HG02852 (cell line): ENCODE measurements around the gene NRDE2.

Source experiments
- ATAC-seq: cut with Tn5 transposase; IDR thresholded peaks from one replicate; pipeline ENCODE4 v1.9.1; 2021; ENCODE audit warnings: mild to moderate bottlenecking, moderate library complexity; ENCODE audit not compliant: unreplicated experiment

The NRDE2 gene

GRCh38 chr14:90300611-90301047 lies 31.1 kb downstream of the NRDE2 start:
- no peak for ATAC-seq

- no peak for ATAC-seq
These were observed 32.3 kb downstream of the NRDE2 start for GRCh38 chr14:90299408-90299807.

- no peak for ATAC-seq
These were observed 33.7 kb downstream of the NRDE2 start for GRCh38 chr14:90297876-90298629.

GRCh38 chr14:90296641-90297040 lies 35.1 kb downstream of the NRDE2 start:
- ATAC-seq: no peak

- no peak for ATAC-seq
These were observed 35.7 kb downstream of the NRDE2 start for GRCh38 chr14:90295870-90296516.

- no peak for ATAC-seq
These were observed 36.9 kb downstream of the NRDE2 start for GRCh38 chr14:90294872-90295271.

- no peak for ATAC-seq
These were observed 37.7 kb downstream of the NRDE2 start for GRCh38 chr14:90293766-90294730.

GRCh38 chr14:90291699-90292098 lies 40.0 kb downstream of the NRDE2 start:
- no peak for ATAC-seq

- ATAC-seq: no peak
These were observed 41.3 kb downstream of the NRDE2 start for GRCh38 chr14:90290337-90291011.

GRCh38 chr14:90288651-90289355 lies 42.9 kb downstream of the NRDE2 start:
- ATAC-seq: peak; percentile 82

- no peak for ATAC-seq
These were observed 44.0 kb downstream of the NRDE2 start for GRCh38 chr14:90287791-90288190.

- no peak for ATAC-seq
These were observed 50.0 kb downstream of the NRDE2 start for GRCh38 chr14:90281756-90282155.

GRCh38 chr14:90281261-90281660 lies 50.5 kb downstream of the NRDE2 start:
- ATAC-seq: no peak

- ATAC-seq: no peak
These were observed 51.6 kb downstream of the NRDE2 start for GRCh38 chr14:90280096-90280495.

- no peak for ATAC-seq
These were observed 53.3 kb downstream of the NRDE2 start for GRCh38 chr14:90278199-90279175.

- ATAC-seq: no peak
These were observed 54.1 kb downstream of the NRDE2 start for GRCh38 chr14:90277581-90278198.

GRCh38 chr14:90276646-90277367 lies 54.9 kb downstream of the NRDE2 start:
- no peak for ATAC-seq

- ATAC-seq: no peak
These were observed 55.9 kb downstream of the NRDE2 start for GRCh38 chr14:90275820-90276219.
